DND-41 (cell line): ENCODE data around the gene AFAP1.

Source experiments
- ATAC-seq: fragments of 200-7000 bp; cut with Tn5 transposase; 3 replicates; pipeline ENCODE4 v1.9.1; 2021; ENCODE audit warnings: low read depth; ENCODE audit not compliant: insufficient read depth
- DNase-seq: peaks from one replicate; pipeline ENCODE4 v3.0.0-alpha.2; 2020
- H2AFZ ChIP-seq: 2 replicates; pipeline ENCODE4 v1.6.0; 2012; ENCODE audit warnings: low read depth, low read length
- H3K27ac ChIP-seq: 2 replicates; pipeline ENCODE4 v1.5.1; 2012; ENCODE audit warnings: low read length, inconsistent platforms
- H3K27me3 ChIP-seq: fragments of 200-600 bp; sonication (generic); 2 replicates; pipeline ENCODE4 v1.6.0; 2012; ENCODE audit warnings: low read length, mild to moderate bottlenecking, inconsistent platforms; ENCODE audit not compliant: insufficient read depth, poor library complexity
- H3K36me3 ChIP-seq: 2 replicates; pipeline ENCODE4 v1.5.1; 2012; ENCODE audit warnings: low read length, inconsistent platforms; ENCODE audit not compliant: insufficient read depth
- H3K4me1 ChIP-seq: 2 replicates; pipeline ENCODE4 v1.5.1; 2012; ENCODE audit warnings: mild to moderate bottlenecking, low read length; ENCODE audit not compliant: insufficient read depth
- H3K4me2 ChIP-seq: 2 replicates; pipeline ENCODE4 v1.6.0; 2012; ENCODE audit warnings: mild to moderate bottlenecking, moderate library complexity, low read length, inconsistent platforms; ENCODE audit not compliant: insufficient read depth
- H3K4me3 ChIP-seq, 2 experiments: fragments of 200-600 bp in 1 of 2; shearing (Covaris generic) in 1 of 2; 2 replicates each; pipeline ENCODE4 v1.5.1; 2012 to 2016; ENCODE audit warnings: inconsistent platforms in 2 of 2, low read length in 2 of 2, mild to moderate bottlenecking in 2 of 2, low read depth in 1 of 2, moderate library complexity in 1 of 2
- H3K79me2 ChIP-seq: 2 replicates; pipeline ENCODE4 v1.6.0; 2012; ENCODE audit warnings: low read length, inconsistent platforms; ENCODE audit not compliant: insufficient read depth
- H3K9ac ChIP-seq: 2 replicates; pipeline ENCODE4 v1.6.0; 2012; ENCODE audit warnings: low read depth, mild to moderate bottlenecking, inconsistent platforms, low read length, moderate library complexity
- H3K9me3 ChIP-seq: 2 replicates; pipeline ENCODE4 v1.5.1; 2012; ENCODE audit warnings: low read length, moderate library complexity, mild to moderate bottlenecking, inconsistent platforms; ENCODE audit not compliant: insufficient read depth, severe bottlenecking
- H4K20me1 ChIP-seq: 2 replicates; pipeline ENCODE4 v1.6.0; 2012; ENCODE audit warnings: low read length; ENCODE audit not compliant: insufficient read depth
- EZH2 ChIP-seq: IDR thresholded peaks from 3 replicates; pipeline ENCODE4 v1.6.1; 2012; ENCODE audit warnings: borderline replicate concordance, low read depth, mild to moderate bottlenecking, moderate library complexity, low read length, inconsistent platforms; ENCODE audit not compliant: severe bottlenecking
- TF ChIP-seq, protein P1 (sequence below): IDR thresholded peaks from 2 replicates; pipeline ENCODE4 v1.5.1; 2012; ENCODE audit warnings: borderline replicate concordance, low read length, moderate library complexity, mild to moderate bottlenecking; ENCODE audit not compliant: poor library complexity, severe bottlenecking; ENCODE audit errors: extremely low read depth

AFAP1 gene

DNA sequence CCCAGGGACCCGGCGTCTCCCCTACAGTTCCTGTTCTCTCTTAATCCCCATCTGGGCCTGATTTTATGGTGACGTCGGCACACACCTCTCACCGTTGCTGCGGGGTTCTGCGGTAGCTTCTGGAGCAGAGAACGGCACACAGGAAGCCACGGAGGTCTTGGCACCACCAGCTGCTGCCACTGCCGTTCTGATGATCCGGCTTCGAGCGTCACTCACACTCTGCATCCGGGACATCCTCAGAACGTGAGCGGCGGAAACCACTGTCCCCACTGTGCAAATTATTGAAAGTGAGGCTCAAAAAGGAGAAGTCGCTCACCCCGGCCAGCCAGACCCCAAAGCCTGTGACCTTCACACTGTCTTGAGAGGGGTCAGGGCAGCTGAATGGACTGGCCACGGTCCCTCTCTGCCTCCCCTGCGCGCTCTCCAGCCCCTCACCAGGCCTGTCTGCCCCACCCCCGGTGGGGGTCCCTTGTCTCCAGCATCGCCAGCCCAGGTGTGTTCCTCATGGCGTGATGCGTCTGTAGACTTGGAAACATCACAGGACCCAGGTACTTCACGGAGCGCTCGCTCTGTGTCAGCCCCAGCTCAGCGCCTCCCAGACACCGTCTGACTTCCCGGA is 201.1 kb downstream of the AFAP1 start:
- H3K4me1 ChIP-seq = peaks cover 6% of the 10 kb centered on the region; the same call in 1 of the 2 replicates
- no peak overlapping the region for H3K4me3 ChIP-seq
- H3K36me3 ChIP-seq = no peaks in the 10 kb centered on the region
- ATAC-seq = peak; percentile 84
- no peak overlapping the region for H2AFZ ChIP-seq
- no peaks in the 10 kb centered on the region for H3K79me2 ChIP-seq
- no peaks in the 10 kb centered on the region for H4K20me1 ChIP-seq
- H3K4me2 ChIP-seq = no peak overlapping the region
- no peak for TF ChIP-seq EZH2
- TF ChIP-seq, protein P1, sequence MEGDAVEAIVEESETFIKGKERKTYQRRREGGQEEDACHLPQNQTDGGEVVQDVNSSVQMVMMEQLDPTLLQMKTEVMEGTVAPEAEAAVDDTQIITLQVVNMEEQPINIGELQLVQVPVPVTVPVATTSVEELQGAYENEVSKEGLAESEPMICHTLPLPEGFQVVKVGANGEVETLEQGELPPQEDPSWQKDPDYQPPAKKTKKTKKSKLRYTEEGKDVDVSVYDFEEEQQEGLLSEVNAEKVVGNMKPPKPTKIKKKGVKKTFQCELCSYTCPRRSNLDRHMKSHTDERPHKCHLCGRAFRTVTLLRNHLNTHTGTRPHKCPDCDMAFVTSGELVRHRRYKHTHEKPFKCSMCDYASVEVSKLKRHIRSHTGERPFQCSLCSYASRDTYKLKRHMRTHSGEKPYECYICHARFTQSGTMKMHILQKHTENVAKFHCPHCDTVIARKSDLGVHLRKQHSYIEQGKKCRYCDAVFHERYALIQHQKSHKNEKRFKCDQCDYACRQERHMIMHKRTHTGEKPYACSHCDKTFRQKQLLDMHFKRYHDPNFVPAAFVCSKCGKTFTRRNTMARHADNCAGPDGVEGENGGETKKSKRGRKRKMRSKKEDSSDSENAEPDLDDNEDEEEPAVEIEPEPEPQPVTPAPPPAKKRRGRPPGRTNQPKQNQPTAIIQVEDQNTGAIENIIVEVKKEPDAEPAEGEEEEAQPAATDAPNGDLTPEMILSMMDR = no peak
- peak; percentile 35 for DNase-seq
- H3K27ac ChIP-seq = no peak overlapping the region
- H3K9ac ChIP-seq = no peak overlapping the region
- no peaks in the 10 kb centered on the region for H3K27me3 ChIP-seq
- no peaks in the 10 kb centered on the region for H3K9me3 ChIP-seq

DNA sequence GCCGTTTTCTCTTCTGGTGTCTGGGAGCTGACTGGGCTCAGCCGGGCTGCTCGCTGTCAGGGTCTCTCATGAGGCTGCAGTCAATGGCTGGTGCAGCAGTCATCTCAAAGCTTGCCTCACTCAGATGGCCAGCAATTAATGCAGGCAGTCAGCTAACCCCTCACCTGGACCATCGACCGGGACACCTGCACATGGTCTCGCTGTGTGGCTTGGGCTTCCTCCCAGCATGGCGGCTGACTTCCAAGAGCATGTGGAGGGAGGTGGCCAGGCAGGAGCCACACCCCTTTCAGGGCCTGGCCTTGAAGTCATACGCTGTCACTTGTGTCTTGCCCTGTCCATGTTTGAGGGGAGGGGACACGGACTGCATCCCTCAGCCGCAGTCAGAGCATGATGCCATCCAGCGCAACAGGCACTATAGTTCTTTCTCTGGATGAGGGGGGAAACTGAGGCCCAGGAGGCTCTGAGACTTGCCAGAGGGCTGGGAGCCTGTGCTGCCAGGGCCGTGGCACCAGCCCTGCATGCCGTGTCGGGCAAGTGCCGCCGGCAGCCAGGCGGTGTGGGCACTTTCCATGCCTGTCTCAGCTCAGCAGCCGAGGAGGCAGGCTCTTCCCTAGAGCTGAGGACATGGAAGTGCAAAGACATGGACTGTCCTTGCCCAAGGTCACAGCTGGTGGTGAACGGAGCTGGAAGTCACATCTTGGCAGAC is 201.8 kb downstream of the AFAP1 start:
- no peak overlapping the region for H3K4me2 ChIP-seq
- H4K20me1 ChIP-seq = no peaks in the 10 kb centered on the region
- H3K27ac ChIP-seq = no peak overlapping the region
- peaks cover 6% of the 10 kb centered on the region; the same call in 1 of the 2 replicates for H3K4me1 ChIP-seq
- H3K79me2 ChIP-seq = no peaks in the 10 kb centered on the region
- no peak overlapping the region for H3K4me3 ChIP-seq
- no peaks in the 10 kb centered on the region for H3K36me3 ChIP-seq
- no peak overlapping the region for H3K9ac ChIP-seq
- ATAC-seq (no peak), DNase-seq (no peak)
- no peak for TF ChIP-seq EZH2
- TF ChIP-seq, protein P1 = no peak
- H3K27me3 ChIP-seq = no peaks in the 10 kb centered on the region
- no peaks in the 10 kb centered on the region for H3K9me3 ChIP-seq
- no peak overlapping the region for H2AFZ ChIP-seq

GRCh38 chr4:7737268-7737645 is 202.4 kb downstream of the AFAP1 start:
- H4K20me1 ChIP-seq = peaks cover 2% of the 10 kb centered on the region; the same call in 1 of the 2 replicates
- no peaks in the 10 kb centered on the region for H3K79me2 ChIP-seq
- no peak overlapping the region for H2AFZ ChIP-seq
- H3K9me3 ChIP-seq = no peaks in the 10 kb centered on the region
- H3K4me2 ChIP-seq = no peak overlapping the region
- TF ChIP-seq, protein P1 = no peak
- TF ChIP-seq EZH2 = no peak
- H3K27ac ChIP-seq = no peak overlapping the region
- no peak overlapping the region for H3K4me3 ChIP-seq
- peaks cover 6% of the 10 kb centered on the region; the same call in 1 of the 2 replicates for H3K4me1 ChIP-seq
- ATAC-seq (no peak), DNase-seq (no peak)
- no peaks in the 10 kb centered on the region for H3K27me3 ChIP-seq
- H3K9ac ChIP-seq = no peak overlapping the region
- H3K36me3 ChIP-seq = no peaks in the 10 kb centered on the region
